ENCODE measurements around the gene ATPAF1.
A peak's percentile ranks its signal among the peaks of the same experiment; 100 is the strongest.

ATPAF1 gene

GRCh38 chr1:46692811-46693770 is 24.9 kb upstream of the ATPAF1 start:
- TF ChIP-seq, protein P1, sequence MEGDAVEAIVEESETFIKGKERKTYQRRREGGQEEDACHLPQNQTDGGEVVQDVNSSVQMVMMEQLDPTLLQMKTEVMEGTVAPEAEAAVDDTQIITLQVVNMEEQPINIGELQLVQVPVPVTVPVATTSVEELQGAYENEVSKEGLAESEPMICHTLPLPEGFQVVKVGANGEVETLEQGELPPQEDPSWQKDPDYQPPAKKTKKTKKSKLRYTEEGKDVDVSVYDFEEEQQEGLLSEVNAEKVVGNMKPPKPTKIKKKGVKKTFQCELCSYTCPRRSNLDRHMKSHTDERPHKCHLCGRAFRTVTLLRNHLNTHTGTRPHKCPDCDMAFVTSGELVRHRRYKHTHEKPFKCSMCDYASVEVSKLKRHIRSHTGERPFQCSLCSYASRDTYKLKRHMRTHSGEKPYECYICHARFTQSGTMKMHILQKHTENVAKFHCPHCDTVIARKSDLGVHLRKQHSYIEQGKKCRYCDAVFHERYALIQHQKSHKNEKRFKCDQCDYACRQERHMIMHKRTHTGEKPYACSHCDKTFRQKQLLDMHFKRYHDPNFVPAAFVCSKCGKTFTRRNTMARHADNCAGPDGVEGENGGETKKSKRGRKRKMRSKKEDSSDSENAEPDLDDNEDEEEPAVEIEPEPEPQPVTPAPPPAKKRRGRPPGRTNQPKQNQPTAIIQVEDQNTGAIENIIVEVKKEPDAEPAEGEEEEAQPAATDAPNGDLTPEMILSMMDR (conservative IDR thresholded peaks at IDR 0.05; ENCODE audit: low read length), result no peak
- no peak for TF ChIP-seq EZH2phosphoT487 (IDR thresholded peaks at IDR 0.05; ENCODE audit: borderline replicate concordance)
- H3K4me2 ChIP-seq (ENCODE audit: low read depth, low read length, poor library complexity, severe bottlenecking), result peak overlapping the region; percentile 50
- no peaks in the 10 kb centered on the region for H3K9me2 ChIP-seq (replicated peaks; ENCODE audit: low read depth, low read length)
- H3K4me3 ChIP-seq (ENCODE audit: low read length, poor library complexity, severe bottlenecking), result peak overlapping the region; percentile 15
- H3K27me3 ChIP-seq (ENCODE audit: insufficient read depth, low read length, poor library complexity, severe bottlenecking), result no peaks in the 10 kb centered on the region
- H3K4me1 ChIP-seq (ENCODE audit: insufficient read depth, low read length, poor library complexity, severe bottlenecking), result peaks cover 70% of the 10 kb centered on the region
- no peak overlapping the region for H2AFZ ChIP-seq (ENCODE audit: low read length)
- H4K20me1 ChIP-seq (ENCODE audit: insufficient read depth, low read length, poor library complexity, severe bottlenecking), result no peaks in the 10 kb centered on the region
- H3K9me3 ChIP-seq (ENCODE audit: insufficient read depth, low read depth, low read length), result no peaks in the 10 kb centered on the region
- H3F3A ChIP-seq (ENCODE audit: low read depth), result peaks cover 14% of the 10 kb centered on the region
- peaks cover 70% of the 10 kb centered on the region for H3K36me3 ChIP-seq (ENCODE audit: insufficient read depth, low read length)
- H3K79me2 ChIP-seq (ENCODE audit: insufficient read depth, low read length), result peaks cover 58% of the 10 kb centered on the region
- H3K9ac ChIP-seq (ENCODE audit: low read depth, low read length, poor library complexity, severe bottlenecking), result peak overlapping the region; percentile 43

DNA sequence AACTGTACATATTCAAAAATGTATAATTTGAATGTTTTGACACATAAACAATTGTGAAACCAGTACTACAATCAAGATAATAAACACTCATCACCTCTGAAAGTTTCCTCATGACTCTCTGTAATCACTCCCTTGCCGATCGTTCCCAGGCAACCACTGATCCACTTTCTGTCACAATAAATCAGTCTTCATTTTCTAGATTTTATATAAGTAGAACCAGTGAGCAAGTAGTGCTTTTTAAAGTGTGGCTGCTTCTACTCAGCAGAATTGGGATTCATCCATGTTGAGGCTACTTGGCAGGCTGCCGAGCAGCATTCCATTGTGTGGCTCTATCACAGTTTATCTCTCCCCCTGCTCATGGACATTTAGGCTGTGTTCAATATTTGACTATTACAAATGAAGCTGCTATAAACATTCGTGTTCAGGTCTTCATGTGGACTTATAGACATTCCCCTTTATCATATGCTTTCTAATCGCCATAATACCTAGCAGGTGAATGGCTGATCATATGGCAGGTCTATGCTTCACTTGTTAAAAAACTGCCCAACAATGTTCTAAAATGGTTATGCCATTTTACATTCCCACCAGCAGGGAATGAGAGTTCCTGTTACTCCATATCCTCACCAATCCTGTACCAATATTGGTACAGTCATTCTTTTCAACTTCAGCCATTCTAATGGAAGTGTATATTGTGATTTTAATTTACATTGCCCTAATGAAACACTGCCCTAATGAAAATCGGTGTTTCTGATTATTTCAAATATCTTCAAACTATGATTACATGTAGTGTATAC is 24.0 kb upstream of the ATPAF1 start:
- Histone ChIP-seq H3K36me3 (ENCODE audit: insufficient read depth, low read length) (peaks cover 70% of the 10 kb centered on the region), H3K79me2 (ENCODE audit: insufficient read depth, low read length) (peaks cover 49% of the 10 kb centered on the region), H3K4me3 (ENCODE audit: low read length, poor library complexity, severe bottlenecking) (no peak overlapping the region), H2AFZ (ENCODE audit: low read length) (no peak overlapping the region), H3K9me2 (replicated peaks; ENCODE audit: low read depth, low read length) (no peaks in the 10 kb centered on the region), H3K9me3 (ENCODE audit: insufficient read depth, low read depth, low read length) (no peaks in the 10 kb centered on the region), H4K20me1 (ENCODE audit: insufficient read depth, low read length, poor library complexity, severe bottlenecking) (no peaks in the 10 kb centered on the region), H3K9ac (ENCODE audit: low read depth, low read length, poor library complexity, severe bottlenecking) (no peak overlapping the region), H3K4me2 (ENCODE audit: low read depth, low read length, poor library complexity, severe bottlenecking) (peak overlapping the region; percentile 50), H3F3A (ENCODE audit: low read depth) (peaks cover 14% of the 10 kb centered on the region), H3K27me3 (ENCODE audit: insufficient read depth, low read length, poor library complexity, severe bottlenecking) (no peaks in the 10 kb centered on the region), H3K4me1 (ENCODE audit: insufficient read depth, low read length, poor library complexity, severe bottlenecking) (peaks cover 75% of the 10 kb centered on the region)
- TF ChIP-seq, protein P1 (conservative IDR thresholded peaks at IDR 0.05; ENCODE audit: low read length), result no peak

GRCh38 chr1:46690931-46691421 is 22.8 kb upstream of the ATPAF1 start:
- H3K9ac ChIP-seq (ENCODE audit: low read depth, low read length, poor library complexity, severe bottlenecking), result peak overlapping the region; percentile 29
- H2AFZ ChIP-seq (ENCODE audit: low read length), result no peak overlapping the region
- TF ChIP-seq, protein P1 (conservative IDR thresholded peaks at IDR 0.05; ENCODE audit: low read length), result no peak
- no peak for TF ChIP-seq EZH2phosphoT487 (IDR thresholded peaks at IDR 0.05; ENCODE audit: borderline replicate concordance)
- H3K36me3 ChIP-seq (ENCODE audit: insufficient read depth, low read length), result peaks cover 67% of the 10 kb centered on the region
- H3F3A ChIP-seq (ENCODE audit: low read depth), result peaks cover 21% of the 10 kb centered on the region
- H3K79me2 ChIP-seq (ENCODE audit: insufficient read depth, low read length), result peaks cover 37% of the 10 kb centered on the region
- peaks cover 85% of the 10 kb centered on the region for H3K4me1 ChIP-seq (ENCODE audit: insufficient read depth, low read length, poor library complexity, severe bottlenecking)
- H4K20me1 ChIP-seq (ENCODE audit: insufficient read depth, low read length, poor library complexity, severe bottlenecking), result no peaks in the 10 kb centered on the region
- H3K4me3 ChIP-seq (ENCODE audit: low read length, poor library complexity, severe bottlenecking), result no peak overlapping the region
- no peaks in the 10 kb centered on the region for H3K27me3 ChIP-seq (ENCODE audit: insufficient read depth, low read length, poor library complexity, severe bottlenecking)
- no peak overlapping the region for H3K4me2 ChIP-seq (ENCODE audit: low read depth, low read length, poor library complexity, severe bottlenecking)
- no peaks in the 10 kb centered on the region for H3K9me2 ChIP-seq (replicated peaks; ENCODE audit: low read depth, low read length)
- no peaks in the 10 kb centered on the region for H3K9me3 ChIP-seq (ENCODE audit: insufficient read depth, low read depth, low read length)
